MCF 10A (cell line): Measurements from ENCODE around the gene ZNF687. TPM values are rescaled to one million over a fixed set of nuclear protein-coding genes. Genes with fewer than 3 reads are reported as not detected.
A peak's percentile ranks its signal among the peaks of the same experiment; 100 is the strongest.

Experiments used
- BruUV-seq: library from RNA; stranded (reverse); fragments of 400-500 nt; replicated peaks from 2 replicates; lab custom pipeline; 2021; lab: Mats Ljungman, UMichigan
- CTCF ChIA-PET: fragments of 300-600 bp; sonication (Branson Sonifier 250); formaldehyde crosslinking; extraction: SDS; loops from one replicate; lab custom pipeline; 2021; ENCODE audit warnings: antibody characterized with exemption, inconsistent platforms; lab: Yijun Ruan, JAX
- POLR2A ChIA-PET: fragments of 300-600, 350-650 bp; sonication (Branson Sonifier 250); formaldehyde crosslinking; extraction: SDS; loops from one replicate; lab custom pipeline; 2020; ENCODE audit warnings: antibody characterized with exemption, inconsistent platforms; lab: Yijun Ruan, JAX
- DNase-seq: peaks from one replicate; pipeline ENCODE4 v3.0.0-alpha.2; 2018; ENCODE audit not compliant: unreplicated experiment
- H3K27ac Mint-ChIP-seq: one replicate; pipeline ENCODE4 v1.8.0; 2022; ENCODE audit warnings: mild to moderate bottlenecking, low read depth, mixed read lengths; ENCODE audit not compliant: unreplicated experiment
- H3K27me3 Mint-ChIP-seq: one replicate; pipeline ENCODE4 v1.8.0; 2022; ENCODE audit warnings: mixed read lengths; ENCODE audit not compliant: insufficient read depth, unreplicated experiment
- H3K36me3 Mint-ChIP-seq: one replicate; pipeline ENCODE4 v1.8.0; 2022; ENCODE audit warnings: mild to moderate bottlenecking, moderate library complexity, mixed read lengths; ENCODE audit not compliant: insufficient read depth, unreplicated experiment
- H3K4me1 Mint-ChIP-seq: one replicate; pipeline ENCODE4 v1.8.0; 2022; ENCODE audit warnings: mixed read lengths; ENCODE audit not compliant: insufficient read depth, unreplicated experiment
- H3K4me3 Mint-ChIP-seq: one replicate; pipeline ENCODE4 v1.8.0; 2022; ENCODE audit warnings: mild to moderate bottlenecking, moderate library complexity, mixed read lengths; ENCODE audit not compliant: unreplicated experiment
- H3K9me3 Mint-ChIP-seq: one replicate; pipeline ENCODE4 v1.8.0; 2022; ENCODE audit warnings: mixed read lengths; ENCODE audit not compliant: unreplicated experiment
- CTCF ChIP-seq: fragments of 200-600 bp; IDR thresholded peaks from one replicate; pipeline ENCODE4 v1.8.0; 2022; ENCODE audit warnings: antibody characterized with exemption, mild to moderate bottlenecking; ENCODE audit not compliant: unreplicated experiment
- intact Hi-C: fragments of 100-400 bp; cut with micrococcal nuclease; formaldehyde crosslinking; loops from 2 replicates; pipeline ENCODE4 v1.14.1; 2022
- total RNA-seq: library from RNA; stranded (reverse); gene quantifications from 2 replicates; pipeline ENCODE4 v1.2.3, GENCODE V29; 2022

Gene ZNF687
- total RNA-seq, 1 experiment from 2014 or later, result 26.3 TPM

GRCh38 chr1:151238467-151238739 lies 43.7 kb upstream of the ZNF687 start:
- Mint-ChIP-seq H3K27ac (peak overlapping the region; percentile 29), H3K9me3 (no peaks in the 10 kb centered on the region), H3K4me3 (no peak overlapping the region), H3K4me1 (peaks cover 12% of the 10 kb centered on the region), H3K27me3 (no peaks in the 10 kb centered on the region), H3K36me3 (peaks cover 100% of the 10 kb centered on the region)
- TF ChIP-seq CTCF, result no peak
- DNase-seq, result peak; percentile 68
- ChIA-PET POLR2A (interaction anchor here (0.7 to 1.9 kb wide), 6 partner anchors 10 to 44 kb away, joined by 3 to 6 read pairs (median 4); partner anchors contain the start of genes PIP5K1A and PSMD4), CTCF (interaction anchor here (1.1 kb wide), 1 partner anchor 14 kb away, joined by 6 read pairs; no protein-coding TSS in a partner anchor)
- no TSS peak for BruUV-seq
- intact Hi-C loops, result loop anchor here (5.0 kb wide), 1 partner anchor 36 kb away; no protein-coding TSS in a partner anchor

- intact Hi-C loops, result no loop called here
- CTCF ChIA-PET, result interaction anchor here (0.6 to 3.8 kb wide), 4 partner anchors 10 to 602 kb away, joined by 3 to 24 read pairs (median 4); no protein-coding TSS in a partner anchor
- no TSS peak for BruUV-seq
These were observed 39.7 kb upstream of the ZNF687 start for GRCh38 chr1:151242442-151242841.

GRCh38 chr1:151243683-151244216 lies 38.3 kb upstream of the ZNF687 start:
- DNase-seq, result no peak
- POLR2A ChIA-PET, result interaction anchor here (0.6 to 2.2 kb wide), 6 partner anchors 8 to 54 kb away, joined by 3 to 11 read pairs (median 4); partner anchors contain the start of gene PSMD4
- intact Hi-C loops, result no loop called here
- CTCF ChIA-PET, result interaction anchor here (0.7 to 3.8 kb wide), 2 partner anchors 8 to 97 kb away, joined by 6 to 24 read pairs; no protein-coding TSS in a partner anchor
- BruUV-seq, result no TSS peak
- Mint-ChIP-seq H3K27me3 (no peaks in the 10 kb centered on the region), H3K4me3 (no peak overlapping the region), H3K4me1 (no peaks in the 10 kb centered on the region), H3K27ac (peak overlapping the region; percentile 17), H3K36me3 (peaks cover 100% of the 10 kb centered on the region), H3K9me3 (no peaks in the 10 kb centered on the region)
- TF ChIP-seq CTCF, result no peak

More at GRCh38 chr1:151242442-151242841, 39.7 kb upstream of the ZNF687 start:
- Mint-ChIP-seq H3K27ac (no peak overlapping the region), H3K9me3 (no peaks in the 10 kb centered on the region), H3K27me3 (no peaks in the 10 kb centered on the region), H3K36me3 (peaks cover 100% of the 10 kb centered on the region), H3K4me3 (no peak overlapping the region), H3K4me1 (peaks cover 11% of the 10 kb centered on the region)
- POLR2A ChIA-PET, result interaction anchor here (1.5 to 2.2 kb wide), 3 partner anchors 8 to 12 kb away, joined by 4 to 11 read pairs (median 6); partner anchors contain the start of gene PSMD4
- DNase-seq, result no peak
- TF ChIP-seq CTCF, result no peak

GRCh38 chr1:151246786-151247185 lies 35.3 kb upstream of the ZNF687 start:
- H3K36me3 Mint-ChIP-seq, result peaks cover 99% of the 10 kb centered on the region
- CTCF ChIA-PET, result interaction anchor here (0.5 to 10.6 kb wide), 8 partner anchors 11 to 626 kb away, joined by 3 to 122 read pairs (median 3); no protein-coding TSS in a partner anchor
- DNase-seq, result no peak
- peak overlapping the region; percentile 61 for H3K27ac Mint-ChIP-seq
- no peaks in the 10 kb centered on the region for H3K27me3 Mint-ChIP-seq
- H3K4me3 Mint-ChIP-seq, result no peak overlapping the region
- intact Hi-C loops, result no loop called here
- no peaks in the 10 kb centered on the region for H3K4me1 Mint-ChIP-seq
- no peak for TF ChIP-seq CTCF
- POLR2A ChIA-PET, result interaction anchor here (0.6 to 1.8 kb wide), 7 partner anchors 8 to 584 kb away, joined by 3 to 8 read pairs (median 3); partner anchors contain the start of gene PSMD4
- no peaks in the 10 kb centered on the region for H3K9me3 Mint-ChIP-seq
- no TSS peak for BruUV-seq
